GM12874 (cell line): Measurements from ENCODE around the gene LPP.

Experiments
- TF ChIP-seq, protein P1 (sequence below): IDR thresholded peaks from 2 replicates; pipeline ENCODE4 v1.5.1; 2011; ENCODE audit warnings: low read depth, mild to moderate bottlenecking, control low read depth, low read length, moderate library complexity; ENCODE audit not compliant: insufficient read depth

LPP gene

DNA sequence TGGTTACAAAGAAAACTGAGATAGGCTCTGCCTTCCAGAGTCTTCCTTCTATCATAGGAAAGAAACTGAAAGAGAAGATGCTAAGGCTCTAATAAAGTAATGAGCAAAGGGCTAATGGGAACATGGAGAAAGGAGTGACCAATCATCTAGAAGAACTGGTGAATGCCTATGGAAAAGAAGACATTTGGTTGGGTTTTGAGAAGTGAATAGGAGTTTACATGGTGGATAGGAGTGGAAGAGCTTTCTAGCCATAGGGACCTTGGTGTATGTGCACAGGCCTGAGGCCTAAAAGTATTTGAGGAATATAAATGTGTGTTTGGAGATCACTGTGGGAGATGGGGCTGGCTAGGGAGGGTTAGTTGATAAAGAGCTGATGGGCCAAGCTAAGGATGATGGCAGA lies 6.8 kb downstream of the LPP start:
- TF ChIP-seq, protein P1, sequence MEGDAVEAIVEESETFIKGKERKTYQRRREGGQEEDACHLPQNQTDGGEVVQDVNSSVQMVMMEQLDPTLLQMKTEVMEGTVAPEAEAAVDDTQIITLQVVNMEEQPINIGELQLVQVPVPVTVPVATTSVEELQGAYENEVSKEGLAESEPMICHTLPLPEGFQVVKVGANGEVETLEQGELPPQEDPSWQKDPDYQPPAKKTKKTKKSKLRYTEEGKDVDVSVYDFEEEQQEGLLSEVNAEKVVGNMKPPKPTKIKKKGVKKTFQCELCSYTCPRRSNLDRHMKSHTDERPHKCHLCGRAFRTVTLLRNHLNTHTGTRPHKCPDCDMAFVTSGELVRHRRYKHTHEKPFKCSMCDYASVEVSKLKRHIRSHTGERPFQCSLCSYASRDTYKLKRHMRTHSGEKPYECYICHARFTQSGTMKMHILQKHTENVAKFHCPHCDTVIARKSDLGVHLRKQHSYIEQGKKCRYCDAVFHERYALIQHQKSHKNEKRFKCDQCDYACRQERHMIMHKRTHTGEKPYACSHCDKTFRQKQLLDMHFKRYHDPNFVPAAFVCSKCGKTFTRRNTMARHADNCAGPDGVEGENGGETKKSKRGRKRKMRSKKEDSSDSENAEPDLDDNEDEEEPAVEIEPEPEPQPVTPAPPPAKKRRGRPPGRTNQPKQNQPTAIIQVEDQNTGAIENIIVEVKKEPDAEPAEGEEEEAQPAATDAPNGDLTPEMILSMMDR = no peak

DNA sequence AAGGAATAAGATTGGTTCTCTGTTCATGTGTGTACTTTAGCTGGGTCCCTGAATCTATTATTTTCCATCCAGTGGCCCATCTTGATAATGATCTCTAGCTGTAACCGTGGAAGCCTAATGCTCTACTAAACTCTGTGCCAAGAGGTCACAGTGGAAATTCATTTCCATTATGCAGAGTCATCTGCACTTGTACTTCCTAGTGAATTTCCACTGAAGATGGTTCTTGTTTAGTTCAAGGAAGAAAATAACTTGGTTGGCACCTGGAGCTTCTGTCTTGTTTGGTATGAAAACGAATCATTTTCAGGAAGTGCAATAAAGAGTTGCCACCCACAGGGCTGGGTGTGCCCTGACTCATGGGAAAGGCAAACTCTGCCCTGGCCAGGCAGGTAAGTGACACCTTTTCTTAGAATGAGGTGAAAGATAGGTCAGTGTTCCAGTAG lies 10.3 kb downstream of the LPP start:
- TF ChIP-seq, protein P1 = no peak

DNA sequence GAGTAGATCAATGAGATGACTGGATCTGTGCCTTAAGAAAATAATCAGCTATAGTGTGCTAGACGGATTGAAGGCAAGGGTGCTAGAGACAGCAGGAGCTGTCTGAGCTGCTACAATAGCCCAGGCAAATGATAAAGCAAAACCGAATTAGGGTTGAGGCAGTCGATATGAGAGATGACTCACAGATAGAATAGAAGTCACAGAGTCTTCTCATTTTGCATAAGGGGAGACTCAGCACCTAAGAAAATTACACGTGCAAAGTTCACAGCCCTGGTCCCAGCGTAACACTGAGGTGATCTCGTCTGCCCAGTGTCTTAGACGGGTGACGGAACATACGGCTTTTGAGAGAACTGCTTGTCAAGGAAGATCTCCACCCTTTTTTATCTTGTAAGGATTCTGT lies 11.6 kb downstream of the LPP start:
- TF ChIP-seq, protein P1 = no peak

DNA sequence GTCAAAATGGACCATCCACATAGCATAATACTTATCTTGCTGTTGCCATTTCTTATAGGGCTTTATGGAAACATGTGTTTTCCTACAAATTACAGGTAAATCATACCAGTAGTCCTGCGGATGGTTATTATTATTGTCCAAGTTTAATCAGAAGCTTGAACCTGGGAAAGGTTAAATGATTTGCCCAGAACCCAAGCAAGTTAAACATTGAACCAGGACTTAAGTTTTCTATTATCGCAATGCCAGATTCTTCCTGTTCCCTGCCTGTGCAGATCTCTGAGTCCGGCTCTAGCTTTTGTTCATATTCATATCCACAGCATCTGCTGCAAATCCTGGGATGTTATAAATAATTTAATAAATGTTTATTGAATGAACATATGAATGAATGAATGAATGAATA lies 12.5 kb downstream of the LPP start:
- TF ChIP-seq, protein P1 = no peak

DNA sequence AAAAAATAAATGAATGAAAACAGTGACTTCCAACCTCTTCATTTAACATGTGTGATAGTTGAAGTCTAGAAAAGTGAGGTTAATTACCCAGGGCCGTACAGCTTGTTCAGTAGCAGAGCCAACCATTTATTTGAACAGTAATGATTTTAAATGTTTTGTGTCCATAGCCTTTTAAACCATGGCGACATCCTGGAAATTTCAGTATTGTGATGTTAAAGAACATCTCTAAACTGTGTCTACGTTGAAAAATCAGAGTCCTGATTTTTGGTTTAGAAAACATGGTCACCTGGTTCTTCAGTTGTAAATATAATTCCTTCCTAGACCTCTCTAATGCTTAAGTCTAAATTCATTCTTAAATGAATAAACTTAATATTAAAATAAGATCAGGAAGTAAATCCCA lies 14.2 kb downstream of the LPP start:
- TF ChIP-seq, protein P1 = no peak

DNA sequence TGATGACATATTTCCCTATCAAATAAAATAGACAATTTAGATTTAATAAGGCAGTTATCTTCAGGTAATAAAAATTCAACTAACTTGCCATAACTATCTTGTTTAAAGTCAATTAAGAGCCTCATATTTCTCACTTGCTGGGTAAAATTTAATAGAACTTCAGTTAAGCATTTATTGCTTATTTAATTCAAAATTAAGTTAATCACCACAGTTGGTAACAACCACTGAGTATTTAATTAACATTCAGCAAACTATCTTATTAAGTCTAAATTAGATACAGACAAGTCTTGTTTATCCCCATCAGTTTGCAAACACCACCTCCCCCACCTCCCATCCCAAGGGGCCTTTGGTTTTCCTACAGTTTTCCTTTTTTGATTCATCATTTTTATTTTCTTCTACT lies 14.7 kb downstream of the LPP start:
- TF ChIP-seq, protein P1 = no peak

DNA sequence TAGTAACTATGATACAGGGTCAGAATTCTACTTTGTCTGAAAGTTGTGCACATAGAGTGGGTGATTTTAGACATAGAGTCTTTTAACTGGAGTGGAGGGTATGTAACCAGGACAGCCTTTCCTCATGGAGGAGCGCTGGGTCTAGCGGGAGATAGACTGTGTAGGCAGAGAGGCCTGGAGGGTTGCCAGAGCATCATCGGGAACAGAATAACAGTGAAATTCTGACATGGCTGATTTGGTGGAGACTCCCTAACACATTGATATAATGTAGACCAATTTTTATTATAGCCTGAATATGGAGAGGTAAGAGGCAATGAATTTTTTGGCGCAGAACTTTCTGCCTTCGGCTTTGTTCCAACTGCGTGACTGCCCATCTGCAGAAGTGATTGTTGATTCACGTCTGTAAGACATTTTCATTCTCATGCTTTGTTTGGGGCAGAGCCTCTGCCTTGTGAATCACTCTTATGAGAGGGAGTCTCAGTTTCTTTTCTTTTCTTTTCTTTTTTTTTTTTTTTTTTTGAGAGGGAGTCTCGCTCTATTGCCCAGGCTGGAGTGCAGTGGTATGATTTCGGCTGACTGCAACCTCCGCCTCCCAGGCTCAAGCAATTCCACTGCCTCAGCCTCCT lies 16.0 kb downstream of the LPP start:
- TF ChIP-seq, protein P1 = no peak
